Activated gamma-delta T cell (primary cell): ENCODE measurements around the gene LIN7A.
"Not testable (repeated sequence)": the region's sequence is repeated elsewhere in the genome, so short reads cannot be mapped to it uniquely, and the experiment has no call there.

Experiments used
- DNase-seq: peaks from one replicate; lab custom pipeline; 2025; lab: John Stamatoyannopoulos, UW

LIN7A gene

GRCh38 chr12:80920006-80920405, 17.7 kb downstream of the LIN7A start:
- DNase-seq = no peak

GRCh38 chr12:80917651-80918050, 20.1 kb downstream of the LIN7A start:
- no peak for DNase-seq

- DNase-seq = no peak
Observed at GRCh38 chr12:80912901-80913770, 24.6 kb downstream of the LIN7A start.

- no peak for DNase-seq
Observed at GRCh38 chr12:80909370-80909769, 28.4 kb downstream of the LIN7A start.

- DNase-seq = no peak
Observed at GRCh38 chr12:80902711-80903110, 35.0 kb downstream of the LIN7A start.

- DNase-seq = no peak
Observed at GRCh38 chr12:80901661-80902060, 36.1 kb downstream of the LIN7A start.

- no peak for DNase-seq
Observed at GRCh38 chr12:80895240-80895639, 42.5 kb downstream of the LIN7A start.

GRCh38 chr12:80894179-80894578, 43.6 kb downstream of the LIN7A start:
- DNase-seq = no peak

- no peak for DNase-seq
Observed at GRCh38 chr12:80892597-80893445, 44.9 kb downstream of the LIN7A start.

- DNase-seq = no peak
Observed at GRCh38 chr12:80884651-80885050, 53.1 kb downstream of the LIN7A start.

- DNase-seq = no peak
Observed at GRCh38 chr12:80881106-80881505, 56.6 kb downstream of the LIN7A start.

GRCh38 chr12:80878452-80878851, 59.3 kb downstream of the LIN7A start:
- DNase-seq = not testable (repeated sequence)

- DNase-seq = no peak
Observed at GRCh38 chr12:80877721-80878265, 59.9 kb downstream of the LIN7A start.

GRCh38 chr12:80872053-80872452, 65.7 kb downstream of the LIN7A start:
- no peak for DNase-seq

GRCh38 chr12:80869264-80869663, 68.5 kb downstream of the LIN7A start:
- no peak for DNase-seq

GRCh38 chr12:80868576-80868975, 69.2 kb downstream of the LIN7A start:
- no peak for DNase-seq

- DNase-seq = no peak
Observed at GRCh38 chr12:80867941-80868340, 69.8 kb downstream of the LIN7A start.

- DNase-seq = no peak
Observed at GRCh38 chr12:80864046-80864735, 73.5 kb downstream of the LIN7A start.

- DNase-seq = no peak
Observed at GRCh38 chr12:80862531-80862930, 75.2 kb downstream of the LIN7A start.

GRCh38 chr12:80861641-80862378, 75.9 kb downstream of the LIN7A start:
- DNase-seq = no peak

- DNase-seq = no peak
Observed at GRCh38 chr12:80860928-80861327, 76.8 kb downstream of the LIN7A start.
